ENCODE data around the gene VWF.
"Not testable (repeated sequence)": the region's sequence is repeated elsewhere in the genome, so short reads cannot be mapped to it uniquely, and the experiment has no call there.

The VWF gene

DNA sequence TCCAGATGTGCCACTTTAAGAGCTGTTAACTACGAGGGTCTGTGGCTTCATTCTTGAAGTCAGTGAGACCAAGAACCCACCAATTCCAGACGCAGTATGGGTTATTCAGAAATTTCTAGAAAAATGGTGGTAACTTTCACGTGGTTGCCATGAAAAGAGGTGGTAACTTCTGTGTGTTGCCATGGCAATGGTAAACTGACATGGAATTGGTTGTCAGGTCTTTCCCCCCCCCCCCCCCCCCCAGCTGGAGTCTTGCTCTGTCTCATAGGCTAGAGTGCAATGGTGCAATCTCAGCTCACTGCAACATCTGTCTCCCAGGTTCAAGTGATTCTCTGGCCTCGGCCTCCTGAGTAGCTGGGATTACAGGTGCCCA, 18.8 kb upstream of the VWF start:
- no peak for DNase-seq

- not testable (repeated sequence) for DNase-seq
Observed at GRCh38 chr12:6142368-6143302, 18.2 kb upstream of the VWF start.

DNA sequence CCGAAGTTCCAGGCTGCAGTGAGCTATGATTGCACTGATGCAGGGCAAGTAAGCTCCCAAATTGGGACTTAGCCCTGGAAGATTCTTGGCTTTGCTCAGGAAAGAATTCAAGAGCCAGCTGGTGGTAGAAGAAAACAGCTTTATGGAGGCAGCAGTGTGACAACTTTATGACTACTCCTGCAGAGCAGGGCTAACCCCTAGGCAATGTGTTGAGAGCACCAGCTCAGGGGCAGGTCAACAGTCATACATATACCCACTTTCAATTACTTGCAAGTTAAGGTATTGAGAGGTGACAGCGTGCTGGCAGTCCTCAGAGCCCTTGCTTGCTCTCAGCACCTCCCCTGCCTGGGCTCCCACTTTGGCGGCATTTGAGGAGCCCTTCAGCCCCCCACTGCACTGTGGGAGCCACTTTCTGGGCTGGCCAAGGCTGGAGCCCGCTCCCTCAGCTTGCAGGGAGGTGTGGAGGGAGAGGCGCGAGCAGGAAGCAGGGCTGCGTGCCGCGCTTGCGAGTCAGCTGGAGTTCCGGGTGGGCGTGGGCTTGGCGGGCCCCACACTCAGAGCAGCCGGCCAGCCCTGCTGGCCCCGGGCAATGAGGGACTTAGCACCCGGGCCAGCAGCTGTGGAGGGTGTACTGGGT, 17.4 kb upstream of the VWF start:
- not testable (repeated sequence) for DNase-seq

DNA sequence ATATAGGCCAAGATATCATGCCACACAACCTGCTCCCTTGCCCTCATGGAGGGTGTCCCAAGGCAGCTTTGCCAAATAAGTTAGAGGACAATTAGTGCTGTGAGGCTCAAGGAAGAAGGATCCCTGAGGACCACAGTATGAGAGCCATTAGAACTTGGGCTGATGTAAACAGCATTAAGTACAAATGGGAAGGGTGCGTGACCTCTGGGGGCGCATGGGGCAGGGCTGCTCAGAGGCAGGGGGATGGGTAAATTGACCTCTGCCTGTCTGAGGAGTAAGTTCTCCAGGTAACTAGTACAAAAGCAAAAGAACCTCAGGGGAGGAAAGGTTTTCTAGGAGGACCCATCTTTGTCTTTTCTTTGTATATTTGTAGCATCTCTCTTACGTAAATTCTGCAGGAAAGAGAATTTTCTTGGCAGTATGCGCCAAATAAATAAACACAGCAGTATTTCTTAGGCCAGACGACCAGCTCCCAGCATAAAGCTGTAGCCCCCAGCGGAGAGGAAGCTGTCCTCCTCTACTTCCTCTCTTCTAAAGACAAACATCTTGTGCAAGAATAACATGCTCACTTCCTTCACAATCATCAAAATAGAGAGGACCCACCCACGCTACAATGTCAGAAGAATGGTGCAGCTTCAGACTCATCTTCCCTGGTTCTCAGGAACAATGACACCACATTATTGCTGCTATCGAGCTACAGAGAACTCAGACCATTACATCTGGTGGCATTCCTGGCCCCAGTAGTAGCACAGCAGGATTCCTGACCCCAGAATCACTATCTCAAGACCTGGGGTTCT, 16.4 kb upstream of the VWF start:
- no peak for DNase-seq

DNA sequence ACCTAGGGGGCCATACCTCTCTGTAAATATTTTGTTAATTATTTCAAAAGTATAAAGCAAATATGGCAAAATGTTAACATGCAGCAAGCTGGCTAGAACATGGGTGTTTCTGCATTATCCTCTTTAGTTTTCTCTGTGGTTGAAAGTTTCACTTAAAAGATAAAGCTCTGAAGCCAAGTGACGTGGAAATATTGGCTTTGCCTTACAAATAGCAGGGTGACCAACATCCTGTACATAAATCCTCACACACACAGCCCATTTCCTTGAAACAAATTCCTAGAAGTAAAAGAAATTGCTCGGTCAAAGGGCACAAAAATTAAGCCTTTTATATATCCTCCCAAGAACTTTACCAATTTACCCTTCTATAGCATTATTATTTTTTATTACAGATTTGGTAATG, 10.6 kb upstream of the VWF start:
- DNase-seq, result no peak

DNA sequence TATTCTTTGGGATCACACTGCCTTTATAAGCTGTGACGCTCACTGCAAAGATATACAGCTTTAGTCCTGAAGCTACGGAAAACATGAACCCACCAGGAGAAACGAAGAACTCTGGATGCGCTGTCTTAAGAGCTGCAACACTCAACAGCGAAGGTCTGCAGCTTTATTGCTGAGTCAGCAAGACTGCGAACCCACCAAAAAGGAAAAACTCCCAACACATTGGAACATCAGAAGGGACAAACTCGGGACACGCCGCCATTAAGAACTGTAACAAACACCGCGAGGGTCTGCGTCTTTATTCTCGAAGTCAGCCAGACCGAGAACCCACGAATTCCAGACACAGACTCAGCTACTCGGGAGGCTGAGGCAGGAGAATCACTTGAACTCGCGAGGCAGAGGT, 9.2 kb upstream of the VWF start:
- DNase-seq, result no peak

GRCh38 chr12:6132496-6132895, 8.0 kb upstream of the VWF start:
- no peak for DNase-seq

- DNase-seq, result no peak
Observed at GRCh38 chr12:6125310-6125608, 789 bp upstream of the VWF start.

DNA sequence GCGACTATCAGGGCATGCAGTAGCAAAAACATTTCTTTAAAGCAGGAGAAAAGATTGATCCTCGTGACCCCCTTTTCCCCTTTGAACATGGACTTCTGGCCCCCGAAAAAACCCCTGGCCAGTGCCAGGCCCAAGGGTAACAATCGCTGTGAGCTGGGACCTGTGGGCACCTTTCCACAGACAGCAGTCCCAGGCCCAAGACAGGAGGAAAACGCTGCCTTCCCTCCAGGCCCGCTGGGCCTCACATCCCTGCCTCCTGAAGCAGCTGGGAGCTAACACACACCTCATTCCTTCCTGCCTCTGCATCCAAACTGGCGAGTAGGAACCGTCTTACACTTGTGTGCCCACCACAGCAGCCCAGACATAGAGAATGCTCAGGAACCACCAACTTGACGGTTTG, 1.2 kb downstream of the VWF start:
- DNase-seq, result no peak

GRCh38 chr12:6122201-6122600, 2.3 kb downstream of the VWF start:
- DNase-seq, result no peak

GRCh38 chr12:6120796-6121473, 3.5 kb downstream of the VWF start:
- no peak for DNase-seq

- no peak for DNase-seq
Observed at GRCh38 chr12:6118891-6119568, 5.4 kb downstream of the VWF start.

GRCh38 chr12:6116471-6117021, 7.9 kb downstream of the VWF start:
- DNase-seq, result no peak

- DNase-seq, result no peak
Observed at GRCh38 chr12:6115389-6115788, 9.1 kb downstream of the VWF start.

- no peak for DNase-seq
Observed at GRCh38 chr12:6114476-6114870, 10.0 kb downstream of the VWF start.

GRCh38 chr12:6113691-6114475, 10.6 kb downstream of the VWF start:
- DNase-seq, result no peak

- no peak for DNase-seq
Observed at GRCh38 chr12:6112004-6112403, 12.5 kb downstream of the VWF start.

GRCh38 chr12:6110006-6110405, 14.5 kb downstream of the VWF start:
- no peak for DNase-seq

DNA sequence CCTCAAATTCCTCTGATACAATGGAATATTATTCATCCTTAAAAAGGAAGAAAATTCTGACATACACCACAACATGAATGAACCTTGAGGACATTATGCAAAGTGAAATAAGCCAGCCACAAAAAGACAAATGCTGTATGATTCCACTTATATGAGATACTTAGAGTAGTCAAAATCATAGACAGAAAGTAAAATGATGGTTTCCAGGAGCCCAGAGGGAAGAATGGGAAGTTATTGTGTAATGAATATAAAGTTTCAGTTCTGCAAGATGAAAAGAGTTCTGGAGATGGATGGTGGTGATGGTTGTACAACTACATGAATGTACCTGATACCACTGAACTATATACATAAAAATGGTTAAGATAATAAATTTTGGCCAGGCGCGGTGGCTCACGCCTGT, 18.3 kb downstream of the VWF start:
- no peak for DNase-seq

DNA sequence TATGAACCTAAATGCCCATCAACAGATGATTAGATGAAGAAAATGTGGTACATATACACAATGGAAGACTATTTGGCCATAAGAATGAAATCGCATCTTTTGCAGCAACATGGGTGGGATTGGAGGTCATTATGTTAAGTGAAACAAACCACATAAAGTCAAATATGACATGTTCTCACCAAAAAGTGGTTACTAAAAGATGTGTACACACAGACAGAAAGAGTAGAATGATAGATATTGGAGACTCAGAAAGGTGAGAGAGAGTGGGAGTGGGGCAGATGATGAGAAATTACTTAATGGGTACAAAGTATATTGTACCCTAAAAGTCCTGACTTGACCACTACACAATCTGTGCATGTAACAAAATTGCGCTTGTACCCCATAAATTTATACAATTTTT, 19.6 kb downstream of the VWF start:
- DNase-seq, result no peak

DNA sequence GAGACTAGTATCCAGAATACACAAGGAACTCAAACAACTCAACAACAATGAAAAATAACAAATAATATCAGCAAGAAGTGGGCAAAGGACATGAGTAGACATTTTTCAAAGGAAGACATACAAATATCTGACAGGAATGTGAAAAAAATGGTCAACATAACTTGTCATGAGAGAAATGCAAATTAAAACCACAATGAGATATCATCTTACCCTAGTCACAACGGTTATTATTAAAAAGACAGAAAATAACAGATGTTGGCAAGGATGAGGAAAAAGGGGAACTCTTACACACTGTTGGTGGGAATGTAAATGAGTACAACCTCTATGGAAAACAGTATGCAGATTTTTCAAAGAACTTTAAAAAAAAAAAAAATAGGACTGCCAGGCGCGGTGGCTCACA, 20.4 kb downstream of the VWF start:
- DNase-seq, result no peak

All from effector CD4-positive, alpha-beta T cell (primary cell).